GM21367 (cell line): ENCODE measurements around the gene COX6B1.
"Not testable (repeated sequence)": the region's sequence is repeated elsewhere in the genome, so short reads cannot be mapped to it uniquely, and the experiment has no call there.

Experiments used
- ATAC-seq: cut with Tn5 transposase; IDR thresholded peaks from one replicate; pipeline ENCODE4 v1.9.1; 2021; ENCODE audit not compliant: unreplicated experiment

COX6B1 gene

GRCh38 chr19:35665157-35665556, 17.0 kb downstream of the COX6B1 start:
- no peak for ATAC-seq

GRCh38 chr19:35665604-35666003, 17.5 kb downstream of the COX6B1 start:
- ATAC-seq: no peak

DNA sequence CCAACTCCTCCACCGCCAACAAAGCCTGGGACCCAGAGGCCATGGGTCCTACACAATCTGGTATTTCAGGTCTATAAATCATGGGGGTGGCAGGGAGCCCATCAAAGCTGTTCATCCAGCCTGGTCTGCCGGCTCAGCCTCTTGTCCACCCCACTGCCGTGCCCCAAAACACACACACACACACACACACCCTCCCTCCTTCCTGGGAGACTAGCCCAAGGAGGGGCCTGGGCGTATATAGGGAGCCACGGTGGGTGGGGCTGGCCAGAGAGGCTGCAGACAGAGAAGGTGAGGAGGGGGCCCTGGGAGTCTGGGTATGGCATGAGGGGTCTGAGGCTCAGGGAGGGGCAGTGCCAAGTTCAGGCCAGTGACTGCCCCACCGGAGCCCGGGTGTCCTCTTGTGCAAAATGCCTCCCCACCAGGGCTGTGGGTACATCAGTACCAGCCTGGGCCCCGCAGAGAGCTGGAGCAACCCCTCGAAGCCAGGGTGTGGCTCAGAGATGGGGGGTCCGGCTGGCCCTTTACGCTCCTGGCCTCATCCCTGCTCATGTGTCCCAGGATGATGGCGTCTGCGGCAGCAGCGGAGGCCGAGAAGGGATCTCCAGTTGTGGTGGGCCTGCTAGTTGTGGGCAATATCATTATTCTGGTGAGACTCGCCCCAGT, 18.3 kb downstream of the COX6B1 start, which contains the start of gene UPK1A:
Gene UPK1A, plus strand, starts transcription at position 267 of the 663 bp plus-strand sequence. Its CDS starts 296 bp downstream, at position 563.
- no peak for ATAC-seq

DNA sequence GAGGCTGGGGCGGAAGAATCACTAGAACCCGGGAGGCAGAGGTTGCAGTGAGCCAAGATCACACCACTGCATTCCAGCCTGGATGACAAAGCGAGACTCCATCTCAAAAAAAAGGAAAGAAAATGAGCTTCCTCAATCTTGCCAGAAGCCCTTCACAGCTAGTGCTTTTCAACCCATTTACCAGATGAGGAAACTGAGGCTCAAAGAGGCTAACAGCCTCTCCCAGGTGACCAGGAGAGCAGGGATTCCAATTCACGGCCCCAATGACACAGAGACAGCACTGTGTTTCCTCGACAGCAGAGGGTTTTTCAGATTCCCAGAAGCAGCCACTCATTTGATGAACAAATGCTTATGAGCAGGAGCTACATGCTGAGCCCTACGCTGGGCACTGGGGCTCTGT, 21.4 kb downstream of the COX6B1 start:
- ATAC-seq: no peak

DNA sequence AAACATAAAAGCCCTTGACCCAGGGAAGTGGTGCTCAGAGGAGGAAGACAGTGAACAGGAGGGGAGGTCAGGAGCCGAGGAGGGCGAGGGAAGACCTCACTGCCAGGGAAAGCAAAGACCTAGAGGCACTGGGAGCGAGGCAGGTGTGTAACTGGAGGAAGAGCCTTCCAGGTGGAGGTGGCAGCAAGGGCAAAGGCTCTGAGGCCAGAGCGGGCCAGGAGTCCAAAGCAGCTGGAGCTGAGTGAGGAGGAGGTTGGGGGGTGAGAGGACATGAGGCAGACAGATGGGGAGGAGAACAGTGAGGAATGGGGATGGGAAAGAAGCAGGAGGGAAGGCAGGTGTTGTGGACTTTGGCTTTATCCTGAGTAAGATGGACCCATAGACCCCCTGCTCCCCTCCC, 21.9 kb downstream of the COX6B1 start:
- ATAC-seq: no peak

DNA sequence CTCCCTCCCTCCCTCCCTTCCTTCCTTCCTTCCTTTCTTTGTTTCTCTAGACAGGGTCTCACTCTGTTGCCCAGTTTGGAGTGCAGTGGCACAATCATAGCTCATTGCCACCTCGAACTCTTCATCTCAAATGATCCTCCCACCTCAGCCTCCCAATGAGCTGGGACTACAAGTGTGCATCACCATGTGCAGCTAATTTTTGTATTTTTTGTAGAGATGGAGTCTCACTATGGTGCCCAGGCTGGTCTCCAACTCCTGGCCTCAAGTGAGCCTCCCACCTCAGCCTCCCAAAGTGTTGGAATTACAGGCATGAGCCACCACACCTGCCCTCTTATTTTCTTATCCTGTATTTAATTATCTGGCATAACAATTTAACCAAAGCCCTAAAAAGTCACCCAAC, 22.6 kb downstream of the COX6B1 start:
- no peak for ATAC-seq

GRCh38 chr19:35671818-35672217, 23.7 kb downstream of the COX6B1 start:
- ATAC-seq: no peak

DNA sequence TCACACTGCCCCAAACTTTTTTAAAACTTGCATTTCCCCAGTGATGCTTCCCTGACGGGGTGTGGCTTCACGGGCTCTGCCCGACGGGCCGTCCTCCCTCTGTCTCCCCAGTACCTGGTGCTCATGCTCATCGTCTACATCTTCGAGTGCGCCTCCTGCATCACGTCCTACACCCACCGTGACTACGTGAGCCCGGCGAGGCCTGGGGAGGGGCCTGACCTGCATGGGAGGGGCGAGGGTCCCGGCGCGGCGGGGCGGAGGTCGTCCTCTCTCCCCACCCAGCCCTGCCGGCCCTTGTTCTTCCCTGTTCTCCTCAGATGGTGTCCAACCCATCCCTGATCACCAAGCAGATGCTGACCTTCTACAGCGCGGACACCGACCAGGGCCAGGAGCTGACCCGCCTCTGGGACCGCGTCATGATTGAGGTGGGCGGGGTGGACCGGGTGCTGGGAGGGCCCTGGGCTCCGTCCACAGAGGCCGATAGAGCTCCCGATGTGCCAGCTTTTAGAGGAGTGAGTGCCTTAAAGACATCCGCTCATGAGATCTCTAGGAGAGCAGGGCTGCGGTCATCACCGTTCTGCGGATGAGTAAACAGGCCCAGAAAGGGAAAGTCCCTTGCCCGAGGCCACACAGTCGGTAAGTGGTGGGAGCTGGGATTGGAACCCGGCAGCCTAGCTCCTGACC, 25.1 kb downstream of the COX6B1 start:
- no peak for ATAC-seq

- no peak for ATAC-seq
Measured at GRCh38 chr19:35675589-35676140, 27.5 kb downstream of the COX6B1 start.

GRCh38 chr19:35689836-35690235, 41.7 kb downstream of the COX6B1 start:
- ATAC-seq: no peak

- ATAC-seq: not testable (repeated sequence)
Measured at GRCh38 chr19:35691106-35691505, 43.0 kb downstream of the COX6B1 start.

- ATAC-seq: no peak
Measured at GRCh38 chr19:35692010-35692409, 43.9 kb downstream of the COX6B1 start.

DNA sequence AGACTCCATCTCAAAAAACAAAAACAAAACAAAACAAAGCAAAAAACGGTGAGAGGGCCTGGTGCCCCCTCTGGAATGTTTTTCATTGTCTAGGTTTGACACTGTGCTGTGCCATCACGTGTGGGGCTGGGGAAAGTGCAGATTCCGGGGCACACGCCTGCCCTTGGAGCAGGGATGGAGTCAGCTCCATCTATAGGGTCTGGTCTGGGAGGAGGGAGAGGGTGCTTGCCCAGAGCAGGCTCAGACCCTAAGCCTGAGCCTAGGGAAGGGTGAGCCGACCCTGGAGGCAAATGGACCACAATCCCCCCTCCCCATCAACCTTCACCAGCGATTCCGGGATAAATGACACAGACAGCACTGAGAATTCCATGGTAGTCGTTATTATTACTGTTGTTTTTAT, 45.3 kb downstream of the COX6B1 start:
- no peak for ATAC-seq

GRCh38 chr19:35693835-35694599, 45.9 kb downstream of the COX6B1 start:
- ATAC-seq: peak; percentile 63

GRCh38 chr19:35695895-35696422, 47.8 kb downstream of the COX6B1 start:
- no peak for ATAC-seq

GRCh38 chr19:35696835-35697234, 48.7 kb downstream of the COX6B1 start:
- ATAC-seq: no peak

DNA sequence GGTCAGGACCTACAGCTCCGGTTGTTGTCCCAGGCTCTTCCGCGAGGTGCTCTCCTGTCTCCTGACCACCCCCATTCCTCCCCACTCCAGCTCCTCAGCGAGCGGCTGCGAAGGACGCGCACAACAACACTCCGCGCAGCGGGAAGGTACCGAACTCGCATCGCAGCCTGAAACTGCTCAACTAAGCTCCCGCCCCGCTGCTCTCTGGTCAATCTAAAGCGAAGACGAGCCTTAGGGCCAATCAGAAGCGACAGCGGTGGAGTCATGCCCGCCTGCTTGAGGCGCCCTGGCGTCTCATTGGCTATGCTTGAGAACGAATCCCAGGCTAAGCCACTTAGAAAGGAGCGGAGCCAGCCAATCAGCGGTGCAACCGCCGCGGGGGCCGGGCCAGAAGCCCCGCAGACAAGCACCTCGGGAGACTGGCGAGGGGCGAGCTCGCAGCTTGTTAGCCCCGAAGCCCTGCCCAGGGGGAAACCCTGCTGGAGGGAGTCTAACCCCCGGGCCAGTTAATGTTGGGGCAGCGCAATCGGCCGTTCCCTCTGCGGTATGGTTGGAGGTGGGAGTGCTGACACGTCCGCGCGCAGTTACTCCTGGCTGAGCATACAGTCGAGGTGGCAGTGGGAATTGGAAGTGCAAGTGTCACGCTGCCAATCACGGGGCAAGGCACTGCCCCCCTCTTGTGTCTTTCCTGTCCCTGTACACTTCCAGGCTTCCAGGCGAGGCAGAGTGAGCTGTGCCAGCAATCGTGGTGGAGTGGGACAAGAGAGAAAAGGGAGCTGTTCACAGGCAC, 54.3 kb downstream of the COX6B1 start:
- ATAC-seq: peak; percentile 85

DNA sequence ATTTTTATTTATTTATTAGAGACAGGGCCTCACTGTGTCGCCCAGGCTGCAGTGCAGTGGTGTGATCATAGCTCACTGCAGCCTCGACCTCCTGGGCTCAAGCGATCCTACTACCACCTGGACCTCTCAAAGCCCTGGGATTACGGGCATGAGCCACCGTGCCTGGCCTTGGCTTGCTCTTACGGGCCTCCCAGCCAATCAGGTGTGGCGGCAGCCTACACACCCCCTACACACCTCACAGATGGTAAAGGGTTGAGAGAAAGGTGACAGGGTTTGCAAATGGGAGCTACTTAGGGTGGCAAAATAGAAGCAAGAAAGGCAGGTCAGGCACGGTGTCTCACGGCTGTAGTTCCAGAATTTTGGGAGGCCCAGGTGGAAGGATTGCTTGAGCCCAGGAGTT, 55.2 kb downstream of the COX6B1 start:
- no peak for ATAC-seq

GRCh38 chr19:35704218-35704617, 56.1 kb downstream of the COX6B1 start, which contains the start of gene ZBTB32:
ZBTB32 (plus strand) TSS chr19:35704558; CDS start chr19:35714627, 10,069 bp downstream.
- no peak for ATAC-seq
